Upper lobe of left lung (tissue), 4 donors: ENCODE measurements around the gene RNF126.

Source experiments
- CTCF ChIP-seq, 6 experiments: fragments of 450-650 bp in 4 of 6; fragments of 200-600 bp in 2 of 6; sonication (generic) in 2 of 6; IDR thresholded peaks; one replicate each; pipeline ENCODE4 v1.5.1; 2016 to 2019; ENCODE audit warnings: antibody characterized with exemption in 6 of 6
- POLR2A ChIP-seq, 4 donors: fragments of 450-650 bp; IDR thresholded peaks; one replicate each; pipeline ENCODE4 v1.5.1; 2016 to 2017; ENCODE audit warnings: antibody characterized with exemption in 4 of 4, mild to moderate bottlenecking in 2 of 4
- POLR2AphosphoS5 ChIP-seq, 2 donors: sonication (generic); formaldehyde crosslinking; IDR thresholded peaks; one replicate each; pipeline ENCODE4 v1.5.1; 2017; ENCODE audit warnings: antibody characterized with exemption in 2 of 2

GRCh38 chr19:608155-609003 is 54.6 kb downstream of the RNF126 start:
- TF ChIP-seq POLR2A (IDR thresholded peaks at IDR 0.05), result no peak
- TF ChIP-seq POLR2AphosphoS5 (IDR thresholded peaks at IDR 0.05), result no peak
- no peak for TF ChIP-seq CTCF (IDR thresholded peaks at IDR 0.05)
